ENCODE data around the gene DCPS. TPM values are rescaled to one million over a fixed set of nuclear protein-coding genes. Genes with fewer than 3 reads are reported as not detected.

The DCPS gene
- polyA plus RNA-seq, 1 of the 3 experiments (the other 2 are of a cell fraction), result 48.1 TPM

GRCh38 chr11:126341760-126342161 is 37.9 kb downstream of the DCPS start:
- Histone ChIP-seq H3K9me2 (no peaks in the 10 kb centered on the region), H3K27ac (ENCODE audit: low read depth in 2 of 2, low read length in 1 of 2) (peak overlapping the region; percentile 63 to 80), H3K79me2 (ENCODE audit: insufficient read depth) (no peaks in the 10 kb centered on the region; the same call in 1 of the 2 replicates), H3K9ac (peak overlapping the region; percentile 19; the same call in 1 of the 2 replicates), H3K4me2 (peak overlapping the region; percentile 35; the same call in 1 of the 2 replicates), H3K4me1 (ENCODE audit: control insufficient read depth in 1 of 2, insufficient read depth in 2 of 2, low read depth in 1 of 2, low read length in 1 of 2) (peaks cover 28 to 42% of the 10 kb centered on the region in 2 experiments; a peak in 3 of 4 replicates), H3K4me3 (ENCODE audit: low read depth in 2 of 2, low read length in 1 of 2) (no peak overlapping the region), H4K20me1 (ENCODE audit: insufficient read depth) (no peaks in the 10 kb centered on the region), H3K27me3 (ENCODE audit: insufficient read depth) (no peaks in the 10 kb centered on the region), H2AFZ (ENCODE audit: low read depth) (no peak overlapping the region), H3K9me3 (no peaks in the 10 kb centered on the region), H3F3A (replicated peaks; ENCODE audit: insufficient read depth) (peaks cover 16% of the 10 kb centered on the region), H3K36me3 (replicated peaks in 1 of 2; ENCODE audit: control insufficient read depth in 1 of 2, insufficient read depth in 2 of 2, low read length in 1 of 2) (peaks cover 4 to 8% of the 10 kb centered on the region in 2 experiments)
- DNase-seq, result no peak
- ChIA-PET POLR2A (no interaction called here), CTCF (interaction anchor here (0.7 to 1.1 kb wide), 2 partner anchors 12 to 31 kb away, joined by 3 to 4 read pairs; no protein-coding TSS in a partner anchor)
- 34% methylated on average over 3 of the region's 3 CpGs for WGBS (ENCODE audit: low lambda C conversion rate)
- peak; percentile 30; the same call in 1 of the 2 replicates for TF ChIP-seq FOXM1 (IDR thresholded peaks at IDR 0.05; ENCODE audit: low read depth)
- no peak for TF ChIP-seq ELF1 (IDR thresholded peaks at IDR 0.05)
- no peak for TF ChIP-seq USF1 (IDR thresholded peaks at IDR 0.05; ENCODE audit: borderline replicate concordance, low read depth)
- TF ChIP-seq SMC3 (IDR thresholded peaks at IDR 0.05; ENCODE audit: low read depth, low read length), result no peak
- TF ChIP-seq TAF1 (IDR thresholded peaks at IDR 0.05; ENCODE audit: borderline replicate concordance, low read depth, low read length), result peak; percentile 35; the same call in 1 of the 2 replicates
- TF ChIP-seq, protein P1, sequence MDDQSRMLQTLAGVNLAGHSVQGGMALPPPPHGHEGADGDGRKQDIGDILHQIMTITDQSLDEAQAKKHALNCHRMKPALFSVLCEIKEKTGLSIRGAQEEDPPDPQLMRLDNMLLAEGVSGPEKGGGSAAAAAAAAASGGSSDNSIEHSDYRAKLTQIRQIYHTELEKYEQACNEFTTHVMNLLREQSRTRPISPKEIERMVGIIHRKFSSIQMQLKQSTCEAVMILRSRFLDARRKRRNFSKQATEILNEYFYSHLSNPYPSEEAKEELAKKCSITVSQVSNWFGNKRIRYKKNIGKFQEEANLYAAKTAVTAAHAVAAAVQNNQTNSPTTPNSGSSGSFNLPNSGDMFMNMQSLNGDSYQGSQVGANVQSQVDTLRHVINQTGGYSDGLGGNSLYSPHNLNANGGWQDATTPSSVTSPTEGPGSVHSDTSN (IDR thresholded peaks at IDR 0.05), result peak; percentile 64
- TF ChIP-seq TCF12 (IDR thresholded peaks at IDR 0.05), result peak; percentile 88
- no peak for TF ChIP-seq FOXJ3 (CRISPR knock-in tag; IDR thresholded peaks at IDR 0.05)
- peak; percentile 77; the same call in 1 of the 2 replicates for TF ChIP-seq MEF2A (IDR thresholded peaks at IDR 0.05; ENCODE audit: borderline replicate concordance, low read depth)
- no peak for TF ChIP-seq CHD2 (IDR thresholded peaks at IDR 0.05; ENCODE audit: low read length, partially characterized antibody)
- TF ChIP-seq SIN3A (IDR thresholded peaks at IDR 0.05; ENCODE audit: borderline replicate concordance, low read depth, low read length), result 0 out of 2 replicates have a peak, but pooled peaks have one; percentile 63
- TF ChIP-seq TEAD4 (IDR thresholded peaks at IDR 0.05; ENCODE audit: borderline replicate concordance, insufficient read depth), result peak; percentile 75; the same call in 1 of the 2 replicates
- TF ChIP-seq EZH2phosphoT487 (IDR thresholded peaks at IDR 0.05; ENCODE audit: borderline replicate concordance, low read depth), result no peak
- peak; percentile 65; the same call in 1 of the 2 replicates for TF ChIP-seq POLR2AphosphoS5 (IDR thresholded peaks at IDR 0.05; ENCODE audit: low read depth, low read length)
- TF ChIP-seq MXI1 (IDR thresholded peaks at IDR 0.05; ENCODE audit: low read depth, low read length), result no peak
- TF ChIP-seq NFIC (IDR thresholded peaks at IDR 0.05; ENCODE audit: borderline replicate concordance), result peak; percentile 95
- TF ChIP-seq RAD21 (IDR thresholded peaks at IDR 0.05; ENCODE audit: low read length), result no peak
- peak; percentile 89 for TF ChIP-seq FOSL2 (IDR thresholded peaks at IDR 0.05; ENCODE audit: borderline replicate concordance, low read depth)
- no peak for TF ChIP-seq GABPA (IDR thresholded peaks at IDR 0.05; ENCODE audit: low read depth)
- TF ChIP-seq, protein P2, sequence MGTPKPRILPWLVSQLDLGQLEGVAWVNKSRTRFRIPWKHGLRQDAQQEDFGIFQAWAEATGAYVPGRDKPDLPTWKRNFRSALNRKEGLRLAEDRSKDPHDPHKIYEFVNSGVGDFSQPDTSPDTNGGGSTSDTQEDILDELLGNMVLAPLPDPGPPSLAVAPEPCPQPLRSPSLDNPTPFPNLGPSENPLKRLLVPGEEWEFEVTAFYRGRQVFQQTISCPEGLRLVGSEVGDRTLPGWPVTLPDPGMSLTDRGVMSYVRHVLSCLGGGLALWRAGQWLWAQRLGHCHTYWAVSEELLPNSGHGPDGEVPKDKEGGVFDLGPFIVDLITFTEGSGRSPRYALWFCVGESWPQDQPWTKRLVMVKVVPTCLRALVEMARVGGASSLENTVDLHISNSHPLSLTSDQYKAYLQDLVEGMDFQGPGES (IDR thresholded peaks at IDR 0.05; ENCODE audit: low read depth, low read length), result no peak
- no peak for TF ChIP-seq NRF1 (IDR thresholded peaks at IDR 0.05; ENCODE audit: low read depth, low read length)
- TF ChIP-seq, protein P3, sequence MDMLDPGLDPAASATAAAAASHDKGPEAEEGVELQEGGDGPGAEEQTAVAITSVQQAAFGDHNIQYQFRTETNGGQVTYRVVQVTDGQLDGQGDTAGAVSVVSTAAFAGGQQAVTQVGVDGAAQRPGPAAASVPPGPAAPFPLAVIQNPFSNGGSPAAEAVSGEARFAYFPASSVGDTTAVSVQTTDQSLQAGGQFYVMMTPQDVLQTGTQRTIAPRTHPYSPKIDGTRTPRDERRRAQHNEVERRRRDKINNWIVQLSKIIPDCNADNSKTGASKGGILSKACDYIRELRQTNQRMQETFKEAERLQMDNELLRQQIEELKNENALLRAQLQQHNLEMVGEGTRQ (IDR thresholded peaks at IDR 0.05; ENCODE audit: borderline replicate concordance, low read depth, low read length), result no peak
- 0 out of 2 replicates have a peak, but pooled peaks have one; percentile 42 for TF ChIP-seq REST (IDR thresholded peaks at IDR 0.05; ENCODE audit: low read depth, low read length)
- TF ChIP-seq, protein P4, sequence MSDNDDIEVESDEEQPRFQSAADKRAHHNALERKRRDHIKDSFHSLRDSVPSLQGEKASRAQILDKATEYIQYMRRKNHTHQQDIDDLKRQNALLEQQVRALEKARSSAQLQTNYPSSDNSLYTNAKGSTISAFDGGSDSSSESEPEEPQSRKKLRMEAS (IDR thresholded peaks at IDR 0.05; ENCODE audit: low read depth), result 0 out of 2 replicates have a peak, but pooled peaks have one; percentile 73
- no peak for TF ChIP-seq RCOR1 (IDR thresholded peaks at IDR 0.05; ENCODE audit: low read length)
- TF ChIP-seq GATA2 (CRISPR knock-in tag; IDR thresholded peaks at IDR 0.05), result no peak
- peak; percentile 12 to 87; a peak in 2 of 4 replicates for TF ChIP-seq EP300 (IDR thresholded peaks at IDR 0.05; ENCODE audit: borderline replicate concordance in 1 of 2, low read depth in 1 of 2, low read length in 1 of 2)

Measured in SK-N-SH (cell line).